C4-2B (cell line): ENCODE results near the gene GCK.

Source experiments
- CTCF ChIP-seq: fragments of 450-650 bp; conservative IDR thresholded peaks from 2 replicates; pipeline ENCODE4 v1.5.1; 2017; ENCODE audit warnings: mild to moderate bottlenecking
- ZFX ChIP-seq: fragments of 450-650 bp; IDR thresholded peaks from 2 replicates; pipeline ENCODE4 v1.6.1; 2017

- TF ChIP-seq CTCF, result no peak
- no peak for TF ChIP-seq ZFX
These were observed 81.1 kb downstream of the GCK start for GRCh38 chr7:44107961-44108767.
